ENCODE results near the gene RAB3A.

The RAB3A gene

DNA sequence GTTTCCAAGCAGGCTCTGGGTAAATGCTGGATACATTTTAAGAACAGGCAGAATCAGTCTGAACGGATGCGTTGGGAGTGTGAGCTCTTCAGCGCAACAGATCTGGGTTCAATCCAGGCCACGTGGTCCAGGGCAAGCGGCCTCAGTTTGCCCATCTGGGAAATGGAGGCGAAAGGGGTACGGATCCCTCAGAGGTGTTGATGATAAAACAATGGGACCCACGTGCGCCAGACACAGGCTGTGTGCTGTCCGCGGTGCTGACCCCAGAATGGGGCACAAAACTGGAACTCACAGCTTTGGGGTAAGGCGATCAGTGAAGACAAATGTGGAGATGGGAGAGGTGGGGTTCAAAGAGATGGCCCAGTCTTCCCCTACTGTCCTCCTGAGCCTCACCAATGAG lies 35.5 kb upstream of the RAB3A start:
- no peak overlapping the region for H3K4me3 ChIP-seq (ENCODE audit: low read depth in 1 of 2, low read length in 2 of 2)
- H2AFZ ChIP-seq (ENCODE audit: low read depth, low read length), result no peak overlapping the region
- H3K36me3 ChIP-seq (ENCODE audit: insufficient read depth, low read length), result no peaks in the 10 kb centered on the region
- no peak for TF ChIP-seq EZH2 (IDR thresholded peaks at IDR 0.05; ENCODE audit: borderline replicate concordance, low read depth, low read length, severe bottlenecking)
- TF ChIP-seq, protein P1, sequence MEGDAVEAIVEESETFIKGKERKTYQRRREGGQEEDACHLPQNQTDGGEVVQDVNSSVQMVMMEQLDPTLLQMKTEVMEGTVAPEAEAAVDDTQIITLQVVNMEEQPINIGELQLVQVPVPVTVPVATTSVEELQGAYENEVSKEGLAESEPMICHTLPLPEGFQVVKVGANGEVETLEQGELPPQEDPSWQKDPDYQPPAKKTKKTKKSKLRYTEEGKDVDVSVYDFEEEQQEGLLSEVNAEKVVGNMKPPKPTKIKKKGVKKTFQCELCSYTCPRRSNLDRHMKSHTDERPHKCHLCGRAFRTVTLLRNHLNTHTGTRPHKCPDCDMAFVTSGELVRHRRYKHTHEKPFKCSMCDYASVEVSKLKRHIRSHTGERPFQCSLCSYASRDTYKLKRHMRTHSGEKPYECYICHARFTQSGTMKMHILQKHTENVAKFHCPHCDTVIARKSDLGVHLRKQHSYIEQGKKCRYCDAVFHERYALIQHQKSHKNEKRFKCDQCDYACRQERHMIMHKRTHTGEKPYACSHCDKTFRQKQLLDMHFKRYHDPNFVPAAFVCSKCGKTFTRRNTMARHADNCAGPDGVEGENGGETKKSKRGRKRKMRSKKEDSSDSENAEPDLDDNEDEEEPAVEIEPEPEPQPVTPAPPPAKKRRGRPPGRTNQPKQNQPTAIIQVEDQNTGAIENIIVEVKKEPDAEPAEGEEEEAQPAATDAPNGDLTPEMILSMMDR (IDR thresholded peaks at IDR 0.05; ENCODE audit: borderline replicate concordance, extremely low read depth, low read length, poor library complexity, severe bottlenecking), result no peak
- no peak overlapping the region for H3K9ac ChIP-seq (ENCODE audit: low read depth, low read length)
- H3K4me2 ChIP-seq (ENCODE audit: insufficient read depth, low read length), result no peak overlapping the region
- ATAC-seq (ENCODE audit: insufficient read depth, low read depth), result peak; percentile 57; the same call in 1 of the 3 replicates
- H3K4me1 ChIP-seq (ENCODE audit: insufficient read depth, low read length), result no peaks in the 10 kb centered on the region
- no peaks in the 10 kb centered on the region for H3K79me2 ChIP-seq (ENCODE audit: insufficient read depth, low read length)
- H3K27ac ChIP-seq (ENCODE audit: low read length), result no peak overlapping the region
- no peaks in the 10 kb centered on the region for H4K20me1 ChIP-seq (ENCODE audit: insufficient read depth, low read length)
- peak; percentile 43 for DNase-seq
- no peaks in the 10 kb centered on the region for H3K9me3 ChIP-seq (ENCODE audit: insufficient read depth, low read length, severe bottlenecking)
- no peaks in the 10 kb centered on the region for H3K27me3 ChIP-seq (ENCODE audit: insufficient read depth, low read length, poor library complexity)

GRCh38 chr19:18234194-18234593 lies 30.4 kb upstream of the RAB3A start:
- Histone ChIP-seq H3K4me2 (ENCODE audit: insufficient read depth, low read length) (no peak overlapping the region), H3K79me2 (ENCODE audit: insufficient read depth, low read length) (no peaks in the 10 kb centered on the region), H3K9me3 (ENCODE audit: insufficient read depth, low read length, severe bottlenecking) (no peaks in the 10 kb centered on the region), H3K36me3 (ENCODE audit: insufficient read depth, low read length) (no peaks in the 10 kb centered on the region), H3K27ac (ENCODE audit: low read length) (no peak overlapping the region), H3K4me1 (ENCODE audit: insufficient read depth, low read length) (no peaks in the 10 kb centered on the region), H2AFZ (ENCODE audit: low read depth, low read length) (no peak overlapping the region), H3K27me3 (ENCODE audit: insufficient read depth, low read length, poor library complexity) (no peaks in the 10 kb centered on the region), H3K9ac (ENCODE audit: low read depth, low read length) (no peak overlapping the region), H4K20me1 (ENCODE audit: insufficient read depth, low read length) (peaks cover 12% of the 10 kb centered on the region; the same call in 1 of the 2 replicates), H3K4me3 (ENCODE audit: low read depth in 1 of 2, low read length in 2 of 2) (no peak overlapping the region)
- DNase-seq (no peak), ATAC-seq (ENCODE audit: insufficient read depth, low read depth) (no peak)
- TF ChIP-seq, protein P1 (IDR thresholded peaks at IDR 0.05; ENCODE audit: borderline replicate concordance, extremely low read depth, low read length, poor library complexity, severe bottlenecking), result no peak
- TF ChIP-seq EZH2 (IDR thresholded peaks at IDR 0.05; ENCODE audit: borderline replicate concordance, low read depth, low read length, severe bottlenecking), result no peak

DNA sequence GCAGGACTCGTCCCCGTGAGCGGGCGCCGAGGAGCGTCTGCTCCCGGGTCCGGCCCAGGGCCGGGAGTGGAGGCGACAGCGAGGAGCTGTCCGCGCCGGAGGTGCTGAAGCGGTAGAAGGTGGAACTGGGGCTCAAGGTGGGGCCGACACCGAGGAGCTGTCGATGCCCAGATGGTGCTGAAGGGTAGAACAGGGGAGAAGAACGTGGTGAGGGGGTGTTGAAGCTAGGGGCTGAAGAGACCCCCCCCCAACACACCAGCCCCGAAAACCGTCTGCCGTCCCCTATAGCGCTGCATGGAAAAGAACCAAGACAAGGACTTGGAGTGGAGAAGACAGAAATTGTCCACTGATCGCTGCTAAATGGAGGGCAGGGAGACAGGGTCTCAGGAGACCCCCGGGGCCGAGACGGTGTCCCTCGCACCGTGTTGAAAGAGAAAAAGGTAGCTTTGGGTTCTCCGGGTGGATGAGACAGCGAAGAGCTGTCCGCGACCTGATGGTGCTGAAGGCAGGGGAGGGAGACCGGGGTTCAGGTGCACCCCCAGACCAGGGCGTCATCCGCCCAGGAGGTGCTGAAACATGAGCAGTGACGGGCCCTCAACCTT lies 29.5 kb upstream of the RAB3A start:
- Histone ChIP-seq H3K79me2 (ENCODE audit: insufficient read depth, low read length) (no peaks in the 10 kb centered on the region), H4K20me1 (ENCODE audit: insufficient read depth, low read length) (peaks cover 12% of the 10 kb centered on the region; the same call in 1 of the 2 replicates), H3K4me1 (ENCODE audit: insufficient read depth, low read length) (no peaks in the 10 kb centered on the region), H3K9ac (ENCODE audit: low read depth, low read length) (no peak overlapping the region), H3K36me3 (ENCODE audit: insufficient read depth, low read length) (no peaks in the 10 kb centered on the region), H3K4me2 (ENCODE audit: insufficient read depth, low read length) (no peak overlapping the region), H3K4me3 (ENCODE audit: low read depth in 1 of 2, low read length in 2 of 2) (no peak overlapping the region), H2AFZ (ENCODE audit: low read depth, low read length) (no peak overlapping the region), H3K27ac (ENCODE audit: low read length) (no peak overlapping the region), H3K9me3 (ENCODE audit: insufficient read depth, low read length, severe bottlenecking) (no peaks in the 10 kb centered on the region), H3K27me3 (ENCODE audit: insufficient read depth, low read length, poor library complexity) (no peaks in the 10 kb centered on the region)
- peak; percentile 67 for ATAC-seq (ENCODE audit: insufficient read depth, low read depth)
- peak; percentile 64 for DNase-seq
- no peak for TF ChIP-seq EZH2 (IDR thresholded peaks at IDR 0.05; ENCODE audit: borderline replicate concordance, low read depth, low read length, severe bottlenecking)

DNA sequence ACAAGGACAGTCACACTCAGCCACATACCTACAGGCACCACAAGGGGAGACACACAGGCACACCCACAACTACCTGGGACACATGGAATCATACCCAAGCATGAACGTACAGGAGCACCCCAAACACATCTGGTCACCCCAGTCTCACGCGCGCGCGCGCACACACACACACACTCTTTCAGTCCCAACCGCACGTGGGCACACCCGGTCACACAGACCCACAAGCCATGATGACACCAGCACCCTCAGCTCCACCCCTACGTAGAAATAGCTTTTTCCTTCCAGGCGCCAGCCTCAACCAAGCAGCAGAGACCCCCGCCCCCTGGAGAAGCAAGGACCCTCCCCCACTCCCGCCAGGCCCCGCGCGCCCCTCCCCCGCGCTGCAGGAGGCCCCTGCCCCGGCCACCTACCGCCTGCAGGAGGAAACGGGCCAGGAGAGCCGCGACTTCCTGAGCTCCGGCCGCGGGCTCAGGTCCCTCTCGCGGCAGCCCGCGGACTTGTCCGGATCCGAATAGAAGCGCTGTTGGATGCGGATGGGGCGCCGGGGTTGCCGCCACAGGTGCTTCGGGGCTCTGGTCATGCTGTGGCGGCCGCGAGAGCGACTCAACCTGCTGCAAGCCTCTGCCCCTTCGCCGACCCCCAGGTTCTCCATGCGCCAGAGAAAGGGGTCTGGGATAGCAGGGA lies 28.8 kb upstream of the RAB3A start:
- Histone ChIP-seq H2AFZ (ENCODE audit: low read depth, low read length) (no peak overlapping the region), H3K27me3 (ENCODE audit: insufficient read depth, low read length, poor library complexity) (no peaks in the 10 kb centered on the region), H3K27ac (ENCODE audit: low read length) (no peak overlapping the region), H4K20me1 (ENCODE audit: insufficient read depth, low read length) (peaks cover 12% of the 10 kb centered on the region; the same call in 1 of the 2 replicates), H3K79me2 (ENCODE audit: insufficient read depth, low read length) (no peaks in the 10 kb centered on the region), H3K9ac (ENCODE audit: low read depth, low read length) (no peak overlapping the region), H3K36me3 (ENCODE audit: insufficient read depth, low read length) (no peaks in the 10 kb centered on the region), H3K4me1 (ENCODE audit: insufficient read depth, low read length) (no peaks in the 10 kb centered on the region), H3K4me2 (ENCODE audit: insufficient read depth, low read length) (no peak overlapping the region), H3K4me3 (ENCODE audit: low read depth in 1 of 2, low read length in 2 of 2) (no peak overlapping the region), H3K9me3 (ENCODE audit: insufficient read depth, low read length, severe bottlenecking) (no peaks in the 10 kb centered on the region)
- DNase-seq (no peak), ATAC-seq (ENCODE audit: insufficient read depth, low read depth) (no peak)
- TF ChIP-seq, protein P1 (IDR thresholded peaks at IDR 0.05; ENCODE audit: borderline replicate concordance, extremely low read depth, low read length, poor library complexity, severe bottlenecking), result no peak
- TF ChIP-seq EZH2 (IDR thresholded peaks at IDR 0.05; ENCODE audit: borderline replicate concordance, low read depth, low read length, severe bottlenecking), result no peak
